Esophagus muscularis mucosa (tissue), 4 donors: Measurements from ENCODE around the gene GRIK4. TPM values are rescaled to one million over a fixed set of nuclear protein-coding genes. Genes with fewer than 3 reads are reported as not detected.

Experiments used
- DNase-seq: peaks from one replicate; pipeline ENCODE4 v3.0.0-alpha.2; 2017; ENCODE audit errors: extremely low spot score
- H3K27ac ChIP-seq, 4 donors: fragments of 200-600 bp; sonication (generic); replicated peaks in 1 of 4; 1 replicate in 3 of 4; 2 replicates in 1 of 4; pipeline ENCODE4 v1.5.1; 2016 to 2019; ENCODE audit warnings: mild to moderate bottlenecking in 1 of 4
- H3K27me3 ChIP-seq, 4 donors: fragments of 200-600 bp; sonication (generic); one replicate each; pipeline versions ENCODE4 v1.5.1 to v1.6.0; 2016 to 2019
- H3K36me3 ChIP-seq, 4 donors: fragments of 200-600 bp; sonication (generic); one replicate each; pipeline ENCODE4 v1.5.1; 2016 to 2019
- H3K4me1 ChIP-seq, 4 donors: fragments of 200-600 bp; sonication (generic); one replicate each; pipeline ENCODE4 v1.5.1; 2016 to 2019
- H3K4me3 ChIP-seq, 4 donors: fragments of 200-600 bp; sonication (generic); 1 replicate in 2 of 4; 2 replicates in 2 of 4; pipeline ENCODE4 v1.5.1; 2016 to 2019; ENCODE audit warnings: mild to moderate bottlenecking in 4 of 4, moderate library complexity in 1 of 4
- H3K9me3 ChIP-seq, 4 donors: fragments of 200-600 bp; sonication (generic); 1 replicate in 3 of 4; 2 replicates in 1 of 4; pipeline ENCODE4 v1.5.1; 2016 to 2019
- CTCF ChIP-seq, 3 experiments: fragments of 200-600 bp in 2 of 3; fragments of 450-650 bp in 1 of 3; sonication (generic) in 2 of 3; IDR thresholded peaks; one replicate each; pipeline ENCODE4 v1.5.1; 2017 to 2019; ENCODE audit warnings: antibody characterized with exemption in 3 of 3, mild to moderate bottlenecking in 2 of 3, moderate library complexity in 1 of 3
- EP300 ChIP-seq: sonication (generic); formaldehyde crosslinking; IDR thresholded peaks from one replicate; pipeline ENCODE4 v1.6.1; 2017; ENCODE audit warnings: antibody characterized with exemption
- POLR2A ChIP-seq: fragments of 450-650 bp; IDR thresholded peaks from one replicate; pipeline ENCODE4 v1.6.1; 2017; ENCODE audit warnings: antibody characterized with exemption, moderate library complexity, mild to moderate bottlenecking, low read depth
- POLR2AphosphoS5 ChIP-seq, 2 donors: sonication (generic); formaldehyde crosslinking; IDR thresholded peaks; one replicate each; pipeline ENCODE4 v1.6.1; 2017; ENCODE audit warnings: antibody characterized with exemption in 2 of 2
- WGBS: methylation state at CpG from one replicate; pipeline ENCODE4 v1.1.5; 2018; 5-methylcytosine and 5-hydroxymethylcytosine counted together
- intact Hi-C: fragments of 100-400 bp; cut with DNase I; formaldehyde crosslinking; loops from one replicate; pipeline ENCODE4 v1.15.1; 2023
- total RNA-seq, 4 donors: library from RNA; depleted of rRNA; stranded (reverse); fragments of >200 nt; gene quantifications; one replicate each; pipeline versions ENCODE4 v1.1.0 to v1.2.1, GENCODE V29; 2016

The GRIK4 gene
- total RNA-seq, 4 donors from 2014 or later = 0.13 to 0.83 (median 0.43) TPM

DNA sequence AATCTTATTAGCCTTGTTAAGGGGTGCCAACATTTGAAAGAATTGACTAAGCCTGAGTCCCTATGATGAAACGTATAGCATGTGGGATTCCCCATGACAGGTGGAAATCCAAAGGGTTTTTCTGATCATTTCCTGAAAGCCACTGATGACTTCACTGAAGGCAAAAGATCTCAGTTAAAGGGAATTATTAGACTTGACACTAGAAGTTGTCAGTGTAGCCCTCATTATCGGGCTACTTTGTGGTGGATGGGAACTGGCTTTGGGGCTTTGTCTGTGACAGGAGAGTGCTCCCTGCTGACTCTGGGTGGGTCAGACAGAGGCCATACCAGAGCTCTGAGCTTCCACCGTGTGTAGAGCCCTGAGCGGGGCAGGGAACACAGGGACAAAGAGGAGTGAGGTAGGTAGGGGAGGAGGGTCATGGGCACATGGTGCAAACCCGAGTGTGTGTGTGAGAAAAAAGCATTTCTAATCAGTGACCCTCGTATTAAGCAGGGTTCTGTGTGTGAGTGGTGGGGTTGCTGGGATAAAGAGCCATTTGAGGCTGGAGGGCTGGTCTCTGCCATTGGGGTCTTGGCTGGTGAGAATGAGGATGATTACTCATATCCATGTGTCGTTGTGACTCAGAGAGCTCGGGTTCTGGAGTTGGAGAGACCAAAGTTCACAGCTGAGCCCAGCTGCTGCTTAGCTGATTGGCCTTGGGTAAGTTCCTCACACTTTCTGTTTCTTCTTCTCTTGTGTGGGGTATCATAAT, 101.1 kb downstream of the GRIK4 start:
- DNase-seq = no peak
- Histone ChIP-seq H3K36me3 (no peaks in the 10 kb centered on the region), H3K4me1 (peaks cover 9 to 25% (median 23%) of the 10 kb centered on the region in 4 donors), H3K27ac (no peak overlapping the region), H3K9me3 (peaks cover 0 to 3% (median 2%) of the 10 kb centered on the region in 4 donors), H3K27me3 (peaks cover 0 to 8% (median 0%) of the 10 kb centered on the region in 4 donors), H3K4me3 (no peak overlapping the region)
- no peak for TF ChIP-seq POLR2A
- peak in 1 of 2 donors; percentile 42 for TF ChIP-seq POLR2AphosphoS5 (IDR thresholded peaks at IDR 0.05)
- TF ChIP-seq CTCF (IDR thresholded peaks at IDR 0.05) = no peak
- intact Hi-C loops = no loop called here
- 63% methylated on average over 8 of the region's 8 CpGs for WGBS

DNA sequence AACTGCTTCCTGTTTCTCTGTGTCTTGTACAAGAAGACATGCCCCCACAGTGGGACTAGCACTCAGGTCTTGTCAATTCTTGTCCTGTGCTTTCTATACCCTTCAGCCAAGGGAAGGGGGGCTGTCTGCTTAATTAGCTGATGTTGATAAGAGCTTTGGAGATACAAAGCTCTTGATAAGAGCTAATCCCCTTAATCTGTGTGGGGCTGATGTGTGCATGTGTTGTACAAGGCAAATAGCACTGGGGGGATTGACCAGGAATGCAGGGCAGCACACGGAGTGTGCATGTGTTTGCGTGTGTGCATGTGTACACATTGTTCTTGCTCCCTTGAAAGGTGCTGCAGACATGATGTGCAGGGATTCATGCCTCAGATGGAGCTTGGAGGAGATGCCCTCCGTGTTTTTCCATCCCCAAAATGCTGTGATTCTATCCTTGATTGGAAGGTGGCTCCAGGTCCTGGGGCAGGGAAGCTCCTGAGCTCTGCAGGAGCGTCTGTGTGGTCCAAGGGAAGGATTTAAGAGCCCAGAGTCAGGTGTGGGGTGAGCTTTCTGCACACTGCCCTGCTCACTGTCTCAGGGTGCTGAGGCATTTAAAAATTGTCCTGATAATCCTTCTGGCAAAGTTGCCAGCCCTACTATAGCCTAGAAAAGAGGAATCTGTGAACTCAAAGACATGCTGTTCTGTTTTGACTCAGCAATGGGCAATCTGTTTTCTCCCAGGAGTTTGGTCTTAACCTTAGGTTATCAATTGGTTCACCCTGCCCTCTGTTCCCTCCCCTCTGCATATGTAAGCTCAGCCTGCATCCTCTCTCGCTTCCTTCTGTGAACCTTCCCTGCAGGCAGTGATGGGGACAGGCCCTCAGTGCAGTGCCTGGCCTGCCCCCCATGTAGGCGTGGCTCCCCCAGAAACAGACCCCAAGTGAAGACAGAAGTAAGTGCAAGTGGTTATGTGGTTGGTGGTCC, 102.0 kb downstream of the GRIK4 start:
- Histone ChIP-seq H3K27ac (no peak overlapping the region), H3K4me1 (peaks cover 7 to 22% (median 19%) of the 10 kb centered on the region in 4 donors), H3K9me3 (peaks cover 0 to 12% (median 11%) of the 10 kb centered on the region in 4 donors), H3K36me3 (no peaks in the 10 kb centered on the region), H3K4me3 (no peak overlapping the region), H3K27me3 (peaks cover 0 to 8% (median 0%) of the 10 kb centered on the region in 4 donors)
- intact Hi-C loops = no loop called here
- WGBS = 95% methylated on average over 6 of the region's 6 CpGs
- no peak for DNase-seq
- TF ChIP-seq POLR2A (no peak), EP300 (no peak), CTCF (IDR thresholded peaks at IDR 0.05) (no peak), POLR2AphosphoS5 (IDR thresholded peaks at IDR 0.05) (no peak)

GRCh38 chr11:120615391-120615790, 103.8 kb downstream of the GRIK4 start:
- intact Hi-C loops = no loop called here
- Histone ChIP-seq H3K9me3 (peaks cover 0 to 16% (median 16%) of the 10 kb centered on the region in 4 donors), H3K27ac (no peak overlapping the region), H3K27me3 (peaks cover 0 to 8% (median 0%) of the 10 kb centered on the region in 4 donors), H3K4me3 (no peak overlapping the region), H3K36me3 (no peaks in the 10 kb centered on the region), H3K4me1 (peaks cover 0 to 3% (median 2%) of the 10 kb centered on the region in 4 donors)
- DNase-seq = no peak
- 43% methylated on average over 2 of the region's 2 CpGs for WGBS
- TF ChIP-seq EP300 = no peak
- TF ChIP-seq POLR2A = no peak
- TF ChIP-seq CTCF (IDR thresholded peaks at IDR 0.05) = no peak
- TF ChIP-seq POLR2AphosphoS5 (IDR thresholded peaks at IDR 0.05) = no peak

- no peak for DNase-seq
- Histone ChIP-seq H3K4me1 (peaks cover 0 to 5% (median 0%) of the 10 kb centered on the region in 4 donors), H3K27me3 (peaks cover 0 to 8% (median 0%) of the 10 kb centered on the region in 4 donors), H3K4me3 (no peak overlapping the region), H3K27ac (no peak overlapping the region), H3K36me3 (no peaks in the 10 kb centered on the region), H3K9me3 (peaks cover 0 to 16% (median 16%) of the 10 kb centered on the region in 4 donors)
- TF ChIP-seq EP300 (no peak), POLR2A (no peak), POLR2AphosphoS5 (IDR thresholded peaks at IDR 0.05) (no peak), CTCF (IDR thresholded peaks at IDR 0.05) (no peak)
- intact Hi-C loops = no loop called here
- 86% methylated on average over 5 of the region's 5 CpGs for WGBS
Measured at GRCh38 chr11:120618399-120618798, 106.9 kb downstream of the GRIK4 start.
